ENCODE measurements around the gene AGBL1.

DNA sequence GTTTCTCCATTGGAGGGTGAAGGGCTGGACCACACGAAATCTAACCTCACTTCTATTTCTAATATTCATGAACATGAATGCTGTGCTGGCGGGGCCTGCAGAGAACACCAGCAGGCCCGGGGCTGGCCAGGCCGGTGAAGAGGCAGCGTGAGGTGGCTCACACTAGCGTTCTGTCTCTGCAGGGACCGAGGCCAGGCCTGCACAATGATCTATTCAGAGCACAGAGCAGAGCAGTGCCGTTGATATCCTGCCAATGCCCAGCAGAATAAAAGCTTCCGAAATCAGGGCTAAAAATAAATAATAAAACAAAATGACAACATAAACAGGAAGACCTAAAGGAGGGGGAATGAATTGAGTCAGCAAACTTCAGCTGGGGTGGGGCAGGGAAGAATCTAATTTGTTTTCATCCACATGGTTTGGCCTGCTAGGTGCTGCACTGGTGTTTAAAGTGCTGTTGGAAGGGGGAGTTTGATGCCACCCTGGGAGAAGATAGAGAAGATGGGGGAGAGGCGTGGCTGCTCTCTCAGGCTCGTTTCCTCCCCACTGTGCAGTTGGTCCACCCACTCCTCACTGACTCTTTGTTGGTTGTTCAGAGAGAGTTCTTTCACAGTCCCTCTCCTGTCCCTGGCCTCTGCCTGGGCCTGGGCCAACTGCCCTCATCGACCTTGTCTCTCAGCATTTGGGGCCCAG, 837.1 kb downstream of the AGBL1 start:
- TF ChIP-seq CTCF (conservative IDR thresholded peaks at IDR 0.05; ENCODE audit: low read depth in 2 of 2) = no peak
- TF ChIP-seq POLR2AphosphoS5 (IDR thresholded peaks at IDR 0.05; ENCODE audit: low read depth) = no peak
- no peak for TF ChIP-seq EZH2phosphoT487 (IDR thresholded peaks at IDR 0.05; ENCODE audit: unreplicated experiment)
- no peak for TF ChIP-seq EZH2 (IDR thresholded peaks at IDR 0.05; ENCODE audit: low read depth, unreplicated experiment)
- no peak for TF ChIP-seq JUNB (IDR thresholded peaks at IDR 0.05; ENCODE audit: unreplicated experiment)
- TF ChIP-seq NANOG (IDR thresholded peaks at IDR 0.05; ENCODE audit: borderline replicate concordance) = no peak
- no peak for TF ChIP-seq REST (IDR thresholded peaks at IDR 0.05; ENCODE audit: unreplicated experiment)
- no peak for TF ChIP-seq ZNF331 (CRISPR knock-in tag; IDR thresholded peaks at IDR 0.05; ENCODE audit: low read depth)
- no peak for TF ChIP-seq STAT1 (IDR thresholded peaks at IDR 0.05; ENCODE audit: unreplicated experiment)
- no peak for TF ChIP-seq ZNF114 (CRISPR knock-in tag; IDR thresholded peaks at IDR 0.05)
- TF ChIP-seq, protein P1, sequence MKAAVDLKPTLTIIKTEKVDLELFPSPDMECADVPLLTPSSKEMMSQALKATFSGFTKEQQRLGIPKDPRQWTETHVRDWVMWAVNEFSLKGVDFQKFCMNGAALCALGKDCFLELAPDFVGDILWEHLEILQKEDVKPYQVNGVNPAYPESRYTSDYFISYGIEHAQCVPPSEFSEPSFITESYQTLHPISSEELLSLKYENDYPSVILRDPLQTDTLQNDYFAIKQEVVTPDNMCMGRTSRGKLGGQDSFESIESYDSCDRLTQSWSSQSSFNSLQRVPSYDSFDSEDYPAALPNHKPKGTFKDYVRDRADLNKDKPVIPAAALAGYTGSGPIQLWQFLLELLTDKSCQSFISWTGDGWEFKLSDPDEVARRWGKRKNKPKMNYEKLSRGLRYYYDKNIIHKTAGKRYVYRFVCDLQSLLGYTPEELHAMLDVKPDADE (IDR thresholded peaks at IDR 0.05) = no peak
- no peak for TF ChIP-seq CREB1 (CRISPR knock-in tag; IDR thresholded peaks at IDR 0.05; ENCODE audit: low read depth)
- TF ChIP-seq ZNF462 (CRISPR knock-in tag; IDR thresholded peaks at IDR 0.05) = no peak

All from GM23338 (cell line).